ENCODE data around the gene ACAP3.

DNA sequence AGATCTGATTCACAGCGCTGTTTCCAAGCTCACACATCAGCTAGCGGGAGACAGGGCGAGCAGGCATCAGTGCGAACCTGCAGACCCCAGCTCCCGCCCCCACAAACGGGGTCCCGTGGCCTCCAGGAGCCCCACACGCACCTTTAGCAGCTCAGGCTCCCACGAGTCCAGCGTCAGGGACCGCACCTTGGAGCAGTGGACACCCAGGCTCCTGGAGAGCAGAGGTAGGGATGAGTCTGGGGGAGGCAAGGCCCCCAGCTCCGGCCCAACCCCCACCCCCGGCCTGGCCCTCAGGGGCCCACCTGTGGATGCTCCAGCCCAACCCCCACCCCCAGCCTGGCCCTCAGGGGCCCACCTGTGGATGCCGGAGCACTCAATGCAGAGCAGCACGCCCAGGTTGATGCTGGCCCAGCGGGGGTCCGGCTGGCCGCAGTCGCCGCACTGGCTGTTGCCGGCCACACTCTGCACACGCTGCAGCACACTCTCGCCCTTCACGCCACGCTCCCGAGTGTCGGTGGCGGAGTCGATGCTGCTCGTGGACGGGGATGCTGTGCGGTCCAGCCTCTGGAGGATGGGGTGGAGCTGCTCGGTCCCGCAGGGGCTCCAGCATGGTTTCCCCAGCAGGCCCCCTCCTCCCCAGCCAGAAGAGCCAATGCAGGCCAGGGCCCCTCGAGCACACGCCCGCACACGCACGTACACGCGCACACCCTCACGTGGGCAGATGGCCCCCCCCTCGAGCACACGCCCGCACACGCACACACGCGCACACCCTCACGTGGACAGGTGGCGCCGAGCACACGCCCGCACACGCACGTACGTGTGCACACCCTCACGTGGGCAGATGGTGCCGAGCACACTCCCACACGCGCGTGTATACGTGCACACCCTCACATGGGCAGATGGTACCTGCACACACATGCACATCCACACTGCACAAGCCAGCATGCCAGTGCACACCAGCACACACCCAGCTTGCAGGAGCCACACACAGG lies 11.4 kb downstream of the ACAP3 start:
- TF ChIP-seq, protein P1, sequence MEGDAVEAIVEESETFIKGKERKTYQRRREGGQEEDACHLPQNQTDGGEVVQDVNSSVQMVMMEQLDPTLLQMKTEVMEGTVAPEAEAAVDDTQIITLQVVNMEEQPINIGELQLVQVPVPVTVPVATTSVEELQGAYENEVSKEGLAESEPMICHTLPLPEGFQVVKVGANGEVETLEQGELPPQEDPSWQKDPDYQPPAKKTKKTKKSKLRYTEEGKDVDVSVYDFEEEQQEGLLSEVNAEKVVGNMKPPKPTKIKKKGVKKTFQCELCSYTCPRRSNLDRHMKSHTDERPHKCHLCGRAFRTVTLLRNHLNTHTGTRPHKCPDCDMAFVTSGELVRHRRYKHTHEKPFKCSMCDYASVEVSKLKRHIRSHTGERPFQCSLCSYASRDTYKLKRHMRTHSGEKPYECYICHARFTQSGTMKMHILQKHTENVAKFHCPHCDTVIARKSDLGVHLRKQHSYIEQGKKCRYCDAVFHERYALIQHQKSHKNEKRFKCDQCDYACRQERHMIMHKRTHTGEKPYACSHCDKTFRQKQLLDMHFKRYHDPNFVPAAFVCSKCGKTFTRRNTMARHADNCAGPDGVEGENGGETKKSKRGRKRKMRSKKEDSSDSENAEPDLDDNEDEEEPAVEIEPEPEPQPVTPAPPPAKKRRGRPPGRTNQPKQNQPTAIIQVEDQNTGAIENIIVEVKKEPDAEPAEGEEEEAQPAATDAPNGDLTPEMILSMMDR (IDR thresholded peaks at IDR 0.05; ENCODE audit: low read depth, low read length, poor library complexity, severe bottlenecking), result no peak
- no peak for TF ChIP-seq EZH2phosphoT487 (IDR thresholded peaks at IDR 0.05; ENCODE audit: borderline replicate concordance, low read length)

Measured in DOHH2 (cell line).